ENCODE measurements around the gene MKX.

MKX gene

DNA sequence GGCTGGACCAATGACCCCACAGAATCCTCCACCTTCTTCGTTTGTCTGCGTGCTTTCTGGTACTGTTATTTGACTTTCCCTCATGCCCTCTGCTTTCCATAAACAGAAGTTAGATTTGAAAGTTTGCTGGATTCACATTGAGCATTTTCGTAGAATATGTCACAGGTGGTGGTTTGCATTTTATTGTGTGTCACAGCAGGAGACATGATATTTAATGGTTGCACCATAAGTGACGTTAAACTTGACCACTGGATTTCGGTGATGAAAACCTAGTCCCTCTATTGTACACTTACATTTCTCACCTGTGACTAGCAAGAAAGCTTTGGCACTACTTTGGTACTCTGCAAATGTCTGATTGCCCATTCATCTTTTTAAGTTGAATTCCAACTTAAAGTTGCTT is 15.2 kb upstream of the MKX start:
- Histone ChIP-seq H3K79me2 (ENCODE audit: low read length) (no peaks in the 10 kb centered on the region), H3K4me3 (ENCODE audit: low read length) (no peak overlapping the region), H3F3A (ENCODE audit: insufficient read depth, low read length) (no peaks in the 10 kb centered on the region), H3K9me3 (replicated peaks; ENCODE audit: insufficient read depth, low read length) (no peaks in the 10 kb centered on the region), H3K27ac (ENCODE audit: low read length) (no peak overlapping the region), H3K9me2 (replicated peaks; ENCODE audit: insufficient read depth, low read length) (no peaks in the 10 kb centered on the region), H3K4me2 (ENCODE audit: low read depth, low read length) (no peak overlapping the region), H4K20me1 (ENCODE audit: insufficient read depth, low read length) (no peaks in the 10 kb centered on the region), H3K27me3 (replicated peaks; ENCODE audit: insufficient read depth, low read length) (no peaks in the 10 kb centered on the region), H3K36me3 (replicated peaks; ENCODE audit: insufficient read depth, low read length) (no peaks in the 10 kb centered on the region), H3K9ac (ENCODE audit: low read length) (no peak overlapping the region), H3K4me1 (ENCODE audit: low read length) (no peaks in the 10 kb centered on the region), H2AFZ (ENCODE audit: low read length) (no peak overlapping the region)
- DNase-seq, result no peak
- TF ChIP-seq, protein P1, sequence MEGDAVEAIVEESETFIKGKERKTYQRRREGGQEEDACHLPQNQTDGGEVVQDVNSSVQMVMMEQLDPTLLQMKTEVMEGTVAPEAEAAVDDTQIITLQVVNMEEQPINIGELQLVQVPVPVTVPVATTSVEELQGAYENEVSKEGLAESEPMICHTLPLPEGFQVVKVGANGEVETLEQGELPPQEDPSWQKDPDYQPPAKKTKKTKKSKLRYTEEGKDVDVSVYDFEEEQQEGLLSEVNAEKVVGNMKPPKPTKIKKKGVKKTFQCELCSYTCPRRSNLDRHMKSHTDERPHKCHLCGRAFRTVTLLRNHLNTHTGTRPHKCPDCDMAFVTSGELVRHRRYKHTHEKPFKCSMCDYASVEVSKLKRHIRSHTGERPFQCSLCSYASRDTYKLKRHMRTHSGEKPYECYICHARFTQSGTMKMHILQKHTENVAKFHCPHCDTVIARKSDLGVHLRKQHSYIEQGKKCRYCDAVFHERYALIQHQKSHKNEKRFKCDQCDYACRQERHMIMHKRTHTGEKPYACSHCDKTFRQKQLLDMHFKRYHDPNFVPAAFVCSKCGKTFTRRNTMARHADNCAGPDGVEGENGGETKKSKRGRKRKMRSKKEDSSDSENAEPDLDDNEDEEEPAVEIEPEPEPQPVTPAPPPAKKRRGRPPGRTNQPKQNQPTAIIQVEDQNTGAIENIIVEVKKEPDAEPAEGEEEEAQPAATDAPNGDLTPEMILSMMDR (IDR thresholded peaks at IDR 0.05; ENCODE audit: low read length), result no peak
- TF ChIP-seq EZH2phosphoT487 (IDR thresholded peaks at IDR 0.05; ENCODE audit: low read length), result no peak
- TF ChIP-seq EZH2 (optimal IDR thresholded peaks at IDR 0.05; ENCODE audit: low read depth, low read length), result no peak

- TF ChIP-seq, protein P1 (IDR thresholded peaks at IDR 0.05; ENCODE audit: low read length), result peak; percentile 18
- no peak for TF ChIP-seq EZH2phosphoT487 (IDR thresholded peaks at IDR 0.05; ENCODE audit: low read length)
- H3F3A ChIP-seq (ENCODE audit: insufficient read depth, low read length), result no peaks in the 10 kb centered on the region
- no peaks in the 10 kb centered on the region for H3K27me3 ChIP-seq (replicated peaks; ENCODE audit: insufficient read depth, low read length)
- H3K9me3 ChIP-seq (replicated peaks; ENCODE audit: insufficient read depth, low read length), result no peaks in the 10 kb centered on the region
- no peaks in the 10 kb centered on the region for H3K9me2 ChIP-seq (replicated peaks; ENCODE audit: insufficient read depth, low read length)
- H3K4me3 ChIP-seq (ENCODE audit: low read length), result no peak overlapping the region
- DNase-seq, result no peak
- H3K79me2 ChIP-seq (ENCODE audit: low read length), result no peaks in the 10 kb centered on the region
- no peak overlapping the region for H2AFZ ChIP-seq (ENCODE audit: low read length)
- no peaks in the 10 kb centered on the region for H4K20me1 ChIP-seq (ENCODE audit: insufficient read depth, low read length)
- H3K36me3 ChIP-seq (replicated peaks; ENCODE audit: insufficient read depth, low read length), result no peaks in the 10 kb centered on the region
- H3K4me1 ChIP-seq (ENCODE audit: low read length), result no peaks in the 10 kb centered on the region
- no peak overlapping the region for H3K9ac ChIP-seq (ENCODE audit: low read length)
- no peak overlapping the region for H3K27ac ChIP-seq (ENCODE audit: low read length)
- H3K4me2 ChIP-seq (ENCODE audit: low read depth, low read length), result no peak overlapping the region
Observed at GRCh38 chr10:27759483-27760272, 14.1 kb upstream of the MKX start.

DNA sequence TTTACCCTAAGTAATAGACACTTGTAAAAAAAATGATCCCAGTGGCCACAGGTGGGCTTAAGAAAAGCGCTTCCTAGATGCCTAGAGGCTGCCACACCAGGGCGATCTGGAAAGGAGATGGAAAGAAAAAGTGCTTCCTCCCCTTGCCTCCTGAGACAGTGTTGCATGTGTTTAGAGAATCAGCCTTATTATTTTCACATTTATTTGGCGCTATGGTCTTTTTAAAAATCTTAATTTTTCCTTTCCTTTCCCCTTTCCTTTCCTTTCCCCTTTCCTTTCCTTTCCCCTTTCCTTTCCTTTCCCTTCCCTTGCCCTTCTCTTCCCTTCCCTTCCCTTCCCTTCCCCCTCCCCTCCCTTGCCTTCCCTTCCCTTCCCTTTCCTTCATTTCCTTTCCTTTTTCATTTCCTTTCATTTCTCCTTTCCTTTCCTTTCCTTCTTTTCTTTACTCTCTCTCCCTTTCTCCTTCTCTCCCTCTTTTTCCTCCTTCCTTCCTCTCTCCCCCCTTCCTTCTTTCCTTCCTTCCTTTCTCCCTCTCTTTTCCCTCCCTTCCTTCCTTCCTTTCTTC is 7.1 kb upstream of the MKX start:
- Histone ChIP-seq H3K79me2 (ENCODE audit: low read length) (no peaks in the 10 kb centered on the region), H2AFZ (ENCODE audit: low read length) (no peak overlapping the region), H3F3A (ENCODE audit: insufficient read depth, low read length) (no peaks in the 10 kb centered on the region), H3K27me3 (replicated peaks; ENCODE audit: insufficient read depth, low read length) (no peaks in the 10 kb centered on the region), H3K4me3 (ENCODE audit: low read length) (no peak overlapping the region), H3K36me3 (replicated peaks; ENCODE audit: insufficient read depth, low read length) (no peaks in the 10 kb centered on the region), H3K9ac (ENCODE audit: low read length) (no peak overlapping the region), H3K9me2 (replicated peaks; ENCODE audit: insufficient read depth, low read length) (no peaks in the 10 kb centered on the region), H3K4me2 (ENCODE audit: low read depth, low read length) (no peak overlapping the region), H3K9me3 (replicated peaks; ENCODE audit: insufficient read depth, low read length) (no peaks in the 10 kb centered on the region), H4K20me1 (ENCODE audit: insufficient read depth, low read length) (no peaks in the 10 kb centered on the region), H3K4me1 (ENCODE audit: low read length) (no peaks in the 10 kb centered on the region), H3K27ac (ENCODE audit: low read length) (no peak overlapping the region)
- TF ChIP-seq EZH2 (optimal IDR thresholded peaks at IDR 0.05; ENCODE audit: low read depth, low read length), result no peak
- TF ChIP-seq, protein P1 (IDR thresholded peaks at IDR 0.05; ENCODE audit: low read length), result no peak
- no peak for TF ChIP-seq EZH2phosphoT487 (IDR thresholded peaks at IDR 0.05; ENCODE audit: low read length)
- DNase-seq, result no peak
